GM12891 (cell line): ENCODE results near the gene CDC25A.

Source experiments
- POLR2A ChIP-seq: IDR thresholded peaks from 2 replicates; pipeline ENCODE4 v1.6.1; 2011; ENCODE audit warnings: low read depth, low read length, control low read depth
- POLR2AphosphoS5 ChIP-seq: IDR thresholded peaks from 2 replicates; pipeline ENCODE4 v1.6.1; 2011; ENCODE audit warnings: low read depth, low read length, control low read depth

DNA sequence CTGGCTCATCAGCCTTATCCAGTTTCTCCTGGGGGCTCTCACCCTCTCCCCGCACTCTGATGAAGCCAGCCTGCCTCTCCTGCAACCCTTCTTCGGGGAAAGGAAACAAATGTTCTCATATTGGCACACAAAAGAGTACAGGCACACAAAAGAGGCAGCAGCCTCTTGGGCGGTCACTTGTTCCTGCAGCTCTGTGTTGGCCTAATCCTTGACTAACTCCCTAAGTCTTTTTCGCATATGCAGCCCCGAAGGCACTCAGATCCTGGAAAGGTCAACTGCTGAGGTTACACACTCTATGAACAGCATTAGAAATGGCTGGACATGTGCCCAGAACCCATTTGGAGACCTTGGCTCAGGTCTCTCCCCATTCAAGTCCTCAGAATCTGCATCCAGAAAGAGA is 27.7 kb upstream of the CDC25A start:
- TF ChIP-seq POLR2A = no peak
- no peak for TF ChIP-seq POLR2AphosphoS5
